GM18858 (cell line): ENCODE measurements around the gene ANO1.
"Not testable (repeated sequence)": the region's sequence is repeated elsewhere in the genome, so short reads cannot be mapped to it uniquely, and the experiment has no call there.

Source experiments
- ATAC-seq: cut with Tn5 transposase; IDR thresholded peaks from one replicate; pipeline ENCODE4 v1.9.1; 2021; ENCODE audit not compliant: unreplicated experiment

Gene ANO1

GRCh38 chr11:70205049-70205725 is 127.1 kb downstream of the ANO1 start:
- ATAC-seq: no peak

GRCh38 chr11:70205766-70206165 is 127.6 kb downstream of the ANO1 start:
- no peak for ATAC-seq

DNA sequence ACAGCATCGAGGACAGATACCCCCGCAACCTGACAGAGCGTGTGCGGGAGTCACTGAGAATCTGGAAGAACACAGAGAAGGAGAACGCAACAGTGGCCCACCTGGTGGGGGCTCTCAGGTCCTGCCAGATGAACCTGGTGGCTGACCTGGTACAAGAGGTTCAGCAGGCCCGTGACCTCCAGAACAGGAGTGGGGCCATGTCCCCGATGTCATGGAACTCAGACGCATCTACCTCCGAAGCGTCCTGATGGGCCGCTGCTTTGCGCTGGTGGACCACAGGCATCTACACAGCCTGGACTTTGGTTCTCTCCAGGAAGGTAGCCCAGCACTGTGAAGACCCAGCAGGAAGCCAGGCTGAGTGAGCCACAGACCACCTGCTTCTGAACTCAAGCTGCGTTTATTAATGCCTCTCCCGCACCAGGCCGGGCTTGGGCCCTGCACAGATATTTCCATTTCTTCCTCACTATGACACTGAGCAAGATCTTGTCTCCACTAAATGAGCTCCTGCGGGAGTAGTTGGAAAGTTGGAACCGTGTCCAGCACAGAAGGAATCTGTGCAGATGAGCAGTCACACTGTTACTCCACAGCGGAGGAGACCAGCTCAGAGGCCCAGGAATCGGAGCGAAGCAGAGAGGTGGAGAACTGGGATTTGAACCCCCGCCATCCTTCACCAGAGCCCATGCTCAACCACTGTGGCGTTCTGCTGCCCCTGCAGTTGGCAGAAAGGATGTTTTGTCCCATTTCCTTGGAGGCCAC is 128.3 kb downstream of the ANO1 start:
- no peak for ATAC-seq

GRCh38 chr11:70206982-70207376 is 128.9 kb downstream of the ANO1 start:
- no peak for ATAC-seq

DNA sequence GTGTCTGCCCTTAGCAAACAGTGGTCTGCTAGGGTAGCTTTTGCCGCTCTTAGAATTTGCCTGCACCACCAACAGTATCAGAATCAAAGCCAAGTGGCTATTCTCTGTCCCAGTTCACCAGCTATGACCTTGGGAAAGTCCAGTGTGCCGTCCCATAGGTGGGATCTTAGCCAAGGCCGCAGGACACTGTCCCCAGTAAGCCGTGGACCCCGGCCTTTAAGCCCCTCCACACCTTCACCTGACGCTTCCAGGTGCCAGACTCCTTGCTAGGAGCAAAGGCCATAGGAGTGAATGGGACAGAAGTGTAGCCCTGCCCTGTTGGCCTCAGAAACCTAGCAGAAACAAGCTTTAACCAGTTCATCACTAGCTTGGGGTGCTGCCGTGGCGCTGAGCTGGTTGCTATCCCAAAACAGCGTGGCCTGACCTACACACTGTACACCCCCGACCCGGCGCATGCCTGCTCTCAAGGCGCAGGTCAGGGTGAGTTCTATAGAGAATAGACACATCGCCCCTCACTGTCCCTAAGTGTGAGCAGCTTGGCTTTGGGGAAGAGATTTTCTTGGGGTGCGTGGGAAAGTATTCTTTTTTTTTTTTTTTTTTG is 129.5 kb downstream of the ANO1 start:
- no peak for ATAC-seq

DNA sequence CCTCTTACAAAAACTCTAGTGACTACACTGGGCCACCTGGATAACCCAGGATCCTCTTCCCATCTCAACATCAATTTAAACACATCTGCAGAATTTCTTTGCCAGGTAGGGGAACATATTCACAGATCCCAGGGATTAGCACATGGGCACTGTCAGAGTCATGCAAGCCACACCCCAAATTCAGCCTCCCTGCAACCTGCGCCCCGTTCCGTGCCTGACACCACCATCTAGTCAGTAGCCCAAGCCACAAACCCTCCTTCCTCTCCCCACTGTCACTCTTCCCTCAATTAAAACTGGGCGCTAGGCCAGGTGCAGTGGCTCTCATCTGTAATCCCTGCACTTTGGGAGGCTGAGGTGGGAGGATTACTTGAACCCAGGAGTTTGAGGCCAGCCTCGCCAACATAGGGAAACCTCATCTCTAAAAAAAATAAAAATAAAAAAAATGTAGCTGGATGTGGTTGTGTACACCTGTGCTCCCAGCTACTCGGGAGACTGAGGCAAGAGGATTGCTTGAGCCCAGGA is 131.3 kb downstream of the ANO1 start:
- no peak for ATAC-seq

DNA sequence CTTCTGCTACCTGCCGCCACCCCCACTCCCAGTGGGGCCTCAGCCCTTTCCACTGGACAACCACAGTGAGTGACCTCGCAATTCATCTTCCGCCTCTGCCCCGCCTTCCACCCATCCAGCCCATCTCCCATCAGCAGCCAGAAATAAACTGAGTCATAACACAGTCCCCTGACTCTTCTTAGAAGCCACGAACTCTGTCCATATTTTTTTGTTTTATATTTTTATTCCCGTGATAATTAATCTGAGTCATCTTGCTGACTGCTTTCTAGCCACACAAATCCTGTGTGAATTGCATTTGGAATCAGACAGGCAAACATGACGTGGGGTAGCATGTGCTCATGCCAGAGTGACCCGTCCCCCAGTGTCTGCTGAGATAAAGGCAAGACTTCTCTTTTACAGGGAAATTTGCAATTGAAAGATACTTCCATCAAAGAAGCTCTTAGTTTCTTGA is 132.0 kb downstream of the ANO1 start:
- ATAC-seq: no peak

DNA sequence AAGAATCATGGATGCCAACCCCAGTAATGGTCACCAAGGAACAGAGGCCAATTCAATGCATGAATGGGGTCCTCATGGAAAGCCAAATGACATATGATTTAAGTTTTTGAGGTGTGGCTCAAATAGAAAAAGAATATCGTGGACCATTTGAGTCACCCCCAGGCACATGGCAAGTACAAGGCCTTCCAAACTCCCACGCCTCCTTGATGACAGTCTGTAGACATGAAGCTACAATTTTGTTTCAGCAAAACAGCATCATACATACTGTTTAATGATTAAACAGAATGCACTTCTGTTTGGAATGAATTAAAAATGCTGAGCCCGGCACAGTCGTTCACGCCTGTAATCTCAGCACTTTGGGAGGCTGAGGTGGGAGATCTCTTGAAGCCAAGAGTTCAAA is 132.4 kb downstream of the ANO1 start:
- no peak for ATAC-seq

DNA sequence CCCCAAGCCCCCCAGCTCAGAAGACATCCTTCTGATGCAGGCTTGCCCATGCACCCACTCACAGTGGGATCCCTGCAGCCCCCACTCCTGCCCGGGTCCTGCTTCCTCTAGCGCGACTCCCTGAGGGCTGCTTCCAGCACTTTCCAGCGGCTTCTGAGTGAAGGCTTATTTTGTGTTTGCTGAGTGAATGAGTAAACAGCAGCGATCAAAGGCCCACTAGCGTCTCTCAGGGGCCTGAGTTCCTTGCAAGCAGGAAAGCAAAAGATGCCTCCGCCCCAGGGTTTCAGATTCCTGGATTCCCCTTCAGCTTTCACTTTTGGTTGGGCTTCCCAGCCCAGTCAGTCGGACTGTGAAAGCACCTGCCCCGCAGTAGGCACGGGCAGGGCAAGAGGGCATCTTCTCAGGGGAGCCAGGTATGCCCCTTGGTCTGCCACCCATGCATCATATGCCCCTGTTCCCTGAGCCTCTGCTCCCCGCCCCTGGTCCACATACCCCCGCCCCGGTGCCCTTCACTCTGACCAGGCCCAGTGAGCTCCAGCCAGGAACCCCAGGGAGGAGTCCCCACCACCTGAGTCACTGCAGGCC is 134.2 kb downstream of the ANO1 start:
- ATAC-seq: no peak

- not testable (repeated sequence) for ATAC-seq
Observed at GRCh38 chr11:70217388-70217787, 139.3 kb downstream of the ANO1 start.

DNA sequence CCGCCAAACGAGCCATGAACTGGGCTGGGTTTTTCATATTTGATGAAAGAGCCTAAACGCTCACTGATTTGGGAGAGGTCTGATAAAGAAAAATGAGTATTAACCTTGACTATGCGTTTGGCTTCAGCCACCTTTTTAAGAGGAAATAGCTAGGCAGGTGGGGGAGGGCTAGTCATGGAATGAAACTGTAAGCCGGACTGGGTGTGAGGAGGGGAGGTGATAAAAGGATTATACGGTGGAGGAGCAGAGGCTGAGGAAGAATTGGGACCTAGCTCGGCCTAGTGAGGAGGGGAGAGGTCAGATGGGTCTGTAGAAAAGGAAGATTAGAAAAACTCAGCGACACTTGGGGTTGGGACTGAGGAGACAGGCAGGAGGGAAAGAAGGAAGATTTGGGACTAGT is 140.0 kb downstream of the ANO1 start:
- not testable (repeated sequence) for ATAC-seq

DNA sequence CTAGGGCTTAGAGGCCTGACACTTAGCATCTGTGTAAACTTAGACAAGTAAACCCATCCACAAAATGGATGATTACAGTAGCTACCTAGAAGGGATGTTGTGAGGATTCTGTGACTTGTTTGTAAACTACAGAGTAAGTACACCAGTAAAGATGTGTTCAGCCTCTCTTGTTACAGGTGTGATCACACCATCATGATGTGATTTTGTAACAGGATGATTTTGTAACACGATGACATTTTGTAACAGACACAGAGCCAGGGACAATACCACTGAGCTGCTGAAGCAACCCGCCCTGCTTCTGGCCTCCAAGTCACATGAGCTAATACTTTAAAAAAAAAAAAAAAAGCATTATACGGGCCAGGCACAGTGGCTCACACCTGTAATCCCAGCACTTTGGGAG is 142.0 kb downstream of the ANO1 start:
- ATAC-seq: no peak

DNA sequence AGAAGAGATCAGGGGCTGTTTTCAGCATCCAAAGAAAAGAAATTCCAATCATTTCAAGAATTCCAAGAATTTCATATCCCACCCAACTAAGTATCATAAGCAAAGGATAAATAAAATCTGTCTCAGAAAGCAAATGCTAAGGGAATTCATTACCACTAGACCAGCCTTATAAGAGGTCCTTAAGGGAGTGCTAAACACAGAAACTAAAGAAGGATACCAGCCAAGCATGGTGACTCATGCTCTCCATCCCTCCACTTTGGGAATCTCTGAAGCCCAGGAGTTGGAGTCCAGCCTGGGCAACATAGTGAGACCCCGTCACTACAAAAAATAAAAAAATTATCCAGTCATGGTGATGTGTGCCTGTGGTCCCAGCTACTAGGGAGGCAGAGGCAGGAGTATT is 142.8 kb downstream of the ANO1 start:
- no peak for ATAC-seq

DNA sequence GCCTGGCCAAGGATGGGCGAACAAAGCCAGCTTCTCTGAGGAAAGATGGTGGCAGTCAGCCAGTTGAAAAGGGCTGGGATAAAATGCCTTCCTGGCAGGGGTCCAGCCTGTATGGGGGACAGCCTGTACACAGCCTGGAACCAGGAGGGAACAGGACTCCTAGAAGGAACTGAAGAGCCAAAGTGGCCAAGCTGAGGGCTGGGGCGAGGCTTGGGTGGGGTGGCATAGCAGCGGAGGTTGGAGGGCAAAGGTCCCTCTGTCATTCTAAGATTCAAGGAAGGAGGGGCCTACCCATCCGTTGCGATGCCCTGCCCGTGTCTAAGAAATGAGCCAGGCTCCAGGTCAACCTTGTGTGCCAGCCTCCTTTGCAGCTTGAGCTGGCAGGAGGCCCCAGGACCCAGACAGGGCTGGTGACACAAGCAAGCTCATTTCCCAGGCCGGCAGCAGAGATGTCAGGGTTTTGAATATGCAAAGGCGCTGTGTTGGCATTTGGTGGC is 147.6 kb downstream of the ANO1 start:
- no peak for ATAC-seq

DNA sequence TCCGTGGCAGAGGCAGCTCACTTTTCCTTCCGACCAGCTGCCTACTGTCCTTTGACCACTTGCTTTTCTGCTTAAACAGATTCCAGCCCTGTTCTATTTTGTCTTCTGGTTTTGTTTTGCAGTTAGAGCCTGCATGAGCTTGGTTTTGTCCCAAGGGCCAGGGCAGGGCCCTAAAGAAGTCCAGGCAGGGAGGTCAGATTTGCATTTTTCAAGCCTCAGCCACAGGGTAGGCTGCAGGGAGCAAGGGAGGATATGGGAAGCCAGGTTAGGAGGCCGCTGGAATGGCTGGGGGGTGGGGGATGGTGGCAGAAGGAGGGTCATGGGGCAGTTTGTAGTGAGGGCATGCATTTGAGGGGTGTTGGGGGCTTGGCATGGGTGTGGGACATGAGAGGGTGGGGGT is 148.1 kb downstream of the ANO1 start:
- no peak for ATAC-seq

DNA sequence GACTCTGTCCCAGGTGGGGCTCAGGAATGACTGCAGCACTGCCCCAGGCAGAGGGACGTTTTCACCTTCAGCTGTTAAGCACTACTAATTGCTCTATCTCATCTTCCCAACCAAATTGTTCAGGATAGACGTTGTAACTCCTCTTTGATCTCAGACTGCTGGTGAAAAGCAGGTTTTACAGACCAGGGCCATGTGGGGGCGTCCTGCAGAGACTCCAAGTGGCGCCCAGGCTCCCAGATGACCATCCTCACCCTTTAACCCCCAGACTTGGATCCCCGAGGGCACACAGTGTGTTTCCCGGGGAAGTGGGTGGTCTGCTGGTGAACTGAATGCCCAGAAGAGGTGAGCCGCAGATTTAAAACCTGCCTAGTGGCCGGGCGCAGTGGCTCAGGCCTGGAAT is 148.8 kb downstream of the ANO1 start:
- ATAC-seq: no peak

GRCh38 chr11:70229737-70230136 is 151.6 kb downstream of the ANO1 start:
- ATAC-seq: no peak

DNA sequence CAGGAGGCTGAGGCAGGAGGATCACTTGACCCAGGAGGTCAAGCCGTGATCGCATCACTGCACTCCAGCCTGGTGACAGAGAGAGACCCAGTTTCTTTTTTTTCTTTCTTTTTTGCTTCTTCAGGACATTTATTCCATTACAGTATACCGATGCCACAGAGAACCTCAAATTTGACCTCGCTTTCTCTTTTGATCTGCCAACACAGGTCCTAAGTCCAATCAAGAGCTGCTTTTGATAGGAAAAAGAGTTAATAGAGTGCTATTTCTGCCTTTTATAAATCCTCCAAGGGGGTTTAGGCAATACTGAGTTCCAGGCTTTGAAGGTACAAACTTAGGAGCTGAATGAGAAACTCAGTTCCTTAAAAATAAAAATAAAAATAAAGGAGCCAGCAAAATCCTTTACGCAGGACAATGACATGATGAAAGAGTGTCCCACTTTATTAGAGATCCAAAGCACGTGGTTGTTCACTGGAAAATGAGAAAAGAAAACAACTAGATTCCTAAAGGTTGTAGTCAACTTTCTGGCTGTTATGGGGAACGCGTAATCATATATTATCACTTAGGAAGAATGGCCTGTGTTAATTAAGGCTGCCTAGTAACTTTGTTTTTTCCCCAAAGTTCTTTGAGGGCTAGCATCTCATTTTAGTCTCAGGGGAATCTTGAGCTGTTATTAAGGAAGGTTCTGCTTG is 152.2 kb downstream of the ANO1 start:
- ATAC-seq: no peak

GRCh38 chr11:70230840-70231710 is 153.0 kb downstream of the ANO1 start:
- ATAC-seq: no peak

GRCh38 chr11:70233034-70233433 is 154.9 kb downstream of the ANO1 start:
- no peak for ATAC-seq
